Calu3 (cell line): ENCODE measurements around the gene POC1A. TPM values are rescaled to one million over a fixed set of nuclear protein-coding genes. Genes with fewer than 3 reads are reported as not detected.

Experiments used
- BruUV-seq: library from RNA; stranded (reverse); fragments of 400-500 nt; replicated peaks from 2 replicates; lab custom pipeline; 2021; lab: Mats Ljungman, UMichigan
- CTCF ChIA-PET: fragments of 300-600 bp; sonication (Branson Sonifier 250); formaldehyde crosslinking; loops from one replicate; lab custom pipeline; 2022; ENCODE audit warnings: antibody characterized with exemption; lab: Charles Lee
- DNase-seq: peaks from one replicate; pipeline ENCODE4 v3.0.0; 2022
- H3K27ac Mint-ChIP-seq: one replicate; pipeline ENCODE4 v1.8.0; 2022; ENCODE audit warnings: mixed read lengths; ENCODE audit not compliant: unreplicated experiment
- H3K27me3 Mint-ChIP-seq: one replicate; pipeline ENCODE4 v1.8.0; 2022; ENCODE audit warnings: mixed read lengths; ENCODE audit not compliant: unreplicated experiment
- H3K36me3 Mint-ChIP-seq: one replicate; pipeline ENCODE4 v1.8.0; 2022; ENCODE audit warnings: mild to moderate bottlenecking, moderate library complexity, mixed read lengths; ENCODE audit not compliant: insufficient read depth, unreplicated experiment
- H3K4me1 Mint-ChIP-seq: one replicate; pipeline ENCODE4 v1.8.0; 2022; ENCODE audit warnings: mild to moderate bottlenecking, low read depth, mixed read lengths; ENCODE audit not compliant: unreplicated experiment
- H3K4me3 Mint-ChIP-seq: one replicate; pipeline ENCODE4 v1.8.0; 2022; ENCODE audit warnings: mild to moderate bottlenecking, low read depth, moderate library complexity, mixed read lengths; ENCODE audit not compliant: unreplicated experiment
- H3K9me3 Mint-ChIP-seq: one replicate; pipeline ENCODE4 v1.8.0; 2022; ENCODE audit warnings: low read depth, mixed read lengths; ENCODE audit not compliant: unreplicated experiment
- intact Hi-C: fragments of 100-400 bp; cut with micrococcal nuclease; formaldehyde crosslinking; loops from one replicate; pipeline ENCODE4 v1.10.0; 2022; ENCODE audit not compliant: unreplicated experiment
- total RNA-seq: library from RNA; stranded (reverse); gene quantifications from 2 replicates; pipeline ENCODE4 v1.2.3, GENCODE V29; 2022
- TF ChIP-seq, protein P1 (sequence below): fragments of 200-600 bp; IDR thresholded peaks from one replicate; pipeline ENCODE4 v1.8.0; 2022; ENCODE audit warnings: antibody characterized with exemption; ENCODE audit not compliant: unreplicated experiment

The POC1A gene
- total RNA-seq, 1 experiment from 2014 or later: 26.9 TPM

DNA sequence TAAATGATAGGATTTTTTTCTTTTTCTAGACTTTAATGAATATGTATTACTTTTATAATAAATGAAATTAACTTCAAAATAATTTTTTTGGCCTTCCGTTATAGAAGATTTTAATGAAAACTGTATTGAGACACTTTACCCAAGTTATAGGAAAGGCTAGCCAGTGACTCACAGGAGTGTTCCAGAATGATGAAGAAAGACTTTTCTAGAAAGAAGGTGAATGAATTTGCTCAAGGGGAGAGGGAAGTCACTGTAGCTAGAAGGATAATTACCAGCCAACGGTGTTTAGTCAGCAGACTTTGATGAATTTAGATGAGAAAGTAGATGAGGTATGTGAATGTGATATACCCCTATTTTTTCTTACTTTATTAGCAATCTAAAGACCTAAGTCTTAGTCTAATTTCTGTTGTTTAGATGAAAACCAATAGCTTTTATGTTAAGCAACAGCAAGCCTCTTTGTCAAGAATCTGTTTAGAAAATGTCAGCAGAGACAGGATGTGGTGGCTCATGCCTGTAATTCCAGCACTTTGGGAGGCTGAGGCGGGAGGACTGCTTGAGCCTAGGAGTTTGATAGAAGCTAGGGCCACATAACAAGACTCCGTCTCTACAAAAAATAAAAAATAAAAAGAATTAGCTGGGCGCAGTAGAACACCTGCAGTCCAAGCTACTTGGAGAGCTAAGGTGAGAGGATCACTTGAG lies 46.9 kb upstream of the POC1A start:
- CTCF ChIA-PET: no interaction called here
- H3K27ac Mint-ChIP-seq: no peak overlapping the region
- intact Hi-C loops: no loop called here
- TF ChIP-seq, protein P1, sequence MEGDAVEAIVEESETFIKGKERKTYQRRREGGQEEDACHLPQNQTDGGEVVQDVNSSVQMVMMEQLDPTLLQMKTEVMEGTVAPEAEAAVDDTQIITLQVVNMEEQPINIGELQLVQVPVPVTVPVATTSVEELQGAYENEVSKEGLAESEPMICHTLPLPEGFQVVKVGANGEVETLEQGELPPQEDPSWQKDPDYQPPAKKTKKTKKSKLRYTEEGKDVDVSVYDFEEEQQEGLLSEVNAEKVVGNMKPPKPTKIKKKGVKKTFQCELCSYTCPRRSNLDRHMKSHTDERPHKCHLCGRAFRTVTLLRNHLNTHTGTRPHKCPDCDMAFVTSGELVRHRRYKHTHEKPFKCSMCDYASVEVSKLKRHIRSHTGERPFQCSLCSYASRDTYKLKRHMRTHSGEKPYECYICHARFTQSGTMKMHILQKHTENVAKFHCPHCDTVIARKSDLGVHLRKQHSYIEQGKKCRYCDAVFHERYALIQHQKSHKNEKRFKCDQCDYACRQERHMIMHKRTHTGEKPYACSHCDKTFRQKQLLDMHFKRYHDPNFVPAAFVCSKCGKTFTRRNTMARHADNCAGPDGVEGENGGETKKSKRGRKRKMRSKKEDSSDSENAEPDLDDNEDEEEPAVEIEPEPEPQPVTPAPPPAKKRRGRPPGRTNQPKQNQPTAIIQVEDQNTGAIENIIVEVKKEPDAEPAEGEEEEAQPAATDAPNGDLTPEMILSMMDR: no peak
- H3K4me1 Mint-ChIP-seq: peaks cover 26% of the 10 kb centered on the region
- BruUV-seq: no TSS peak
- H3K27me3 Mint-ChIP-seq: no peaks in the 10 kb centered on the region
- no peak for DNase-seq
- no peaks in the 10 kb centered on the region for H3K9me3 Mint-ChIP-seq
- H3K36me3 Mint-ChIP-seq: peaks cover 73% of the 10 kb centered on the region
- no peak overlapping the region for H3K4me3 Mint-ChIP-seq

DNA sequence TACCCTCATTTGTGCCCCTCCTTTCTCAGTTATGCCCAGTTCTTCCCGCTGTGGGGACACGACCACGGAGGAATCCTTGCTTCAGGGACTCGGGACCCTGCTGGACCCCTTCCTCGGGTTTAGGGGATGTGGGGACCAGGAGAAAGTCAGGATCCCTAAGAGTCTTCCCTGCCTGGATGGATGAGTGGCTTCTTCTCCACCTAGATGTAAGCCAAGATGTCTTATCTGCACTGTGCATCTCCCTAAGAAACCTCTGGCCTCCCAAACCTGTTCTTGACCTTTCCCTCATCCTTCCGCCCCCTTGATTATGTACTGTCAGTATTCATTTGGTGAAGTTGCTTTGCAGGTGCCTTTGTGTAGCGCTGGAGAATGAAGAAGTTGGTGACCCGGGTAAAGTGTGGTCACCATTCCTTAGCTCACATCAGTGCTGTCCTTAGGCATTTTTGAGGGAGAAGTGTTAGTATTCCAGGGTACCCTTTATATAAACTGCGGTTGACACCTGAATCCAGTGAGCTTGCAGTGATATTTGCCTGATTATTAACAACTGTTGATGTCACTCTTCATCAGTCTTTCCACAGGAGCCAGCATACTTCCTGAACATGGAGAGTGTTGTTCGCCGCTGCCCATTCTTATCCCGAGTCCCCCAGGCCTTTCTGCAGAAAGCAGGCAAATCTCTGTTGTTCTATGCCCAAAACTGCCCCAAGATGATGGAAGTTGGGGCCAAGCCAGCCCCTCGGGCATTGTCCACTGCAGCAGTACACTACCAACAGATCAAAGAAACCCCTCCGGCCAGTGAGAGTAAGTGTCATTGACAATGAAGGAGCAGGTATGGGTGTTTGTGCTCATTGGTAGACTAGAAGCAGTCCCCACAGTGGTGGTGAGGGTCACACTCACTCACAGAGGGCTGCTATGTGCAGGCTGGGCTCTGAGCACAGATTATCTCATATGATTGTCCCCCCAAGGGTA lies 44.7 kb upstream of the POC1A start:
- peak overlapping the region; percentile 97 for H3K27ac Mint-ChIP-seq
- no peak for DNase-seq
- H3K4me3 Mint-ChIP-seq: peak overlapping the region; percentile 96
- H3K9me3 Mint-ChIP-seq: no peaks in the 10 kb centered on the region
- peaks cover 33% of the 10 kb centered on the region for H3K4me1 Mint-ChIP-seq
- TSS peak; percentile 54 for BruUV-seq
- peaks cover 61% of the 10 kb centered on the region for H3K36me3 Mint-ChIP-seq
- CTCF ChIA-PET: no interaction called here
- no peaks in the 10 kb centered on the region for H3K27me3 Mint-ChIP-seq
- intact Hi-C loops: loop anchor here (5.0 kb wide), 1 partner anchor 47 kb away; the partner anchor contains the start of gene POC1A
- TF ChIP-seq, protein P1: no peak

DNA sequence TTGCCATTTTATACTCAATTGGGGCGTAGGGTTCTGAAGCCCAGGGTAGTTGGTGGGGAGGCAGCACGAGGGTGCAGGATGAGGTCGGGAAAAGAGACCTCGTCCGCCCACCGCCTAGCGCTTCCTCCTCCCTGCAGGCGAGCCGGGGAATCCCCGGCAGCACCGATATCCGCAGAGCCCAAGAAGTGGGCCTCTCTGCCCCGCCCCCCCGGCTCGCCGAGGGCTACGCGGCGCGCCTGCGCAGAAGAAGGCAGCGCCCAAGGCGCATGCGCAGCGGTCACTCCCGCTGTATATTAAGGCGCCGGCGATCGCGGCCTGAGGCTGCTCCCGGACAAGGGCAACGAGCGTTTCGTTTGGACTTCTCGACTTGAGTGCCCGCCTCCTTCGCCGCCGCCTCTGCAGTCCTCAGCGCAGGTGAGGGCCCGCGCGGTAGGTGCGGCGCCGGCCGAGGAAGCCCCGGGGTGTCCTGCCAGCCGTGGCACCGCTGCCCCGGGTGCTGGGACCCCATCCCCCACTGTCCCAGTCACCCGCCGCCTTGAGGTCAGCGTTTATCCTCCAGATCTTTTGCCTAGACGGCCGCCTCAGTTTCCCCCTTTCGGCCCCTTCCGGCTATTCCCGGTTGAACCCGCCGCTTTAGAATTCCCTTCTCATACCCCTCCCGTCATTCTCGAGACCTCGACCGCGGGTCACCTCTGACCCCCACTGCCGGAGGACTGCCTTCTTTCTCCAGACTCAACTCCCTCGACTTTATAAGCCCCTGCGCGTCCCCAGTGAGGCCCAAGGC lies 43.8 kb upstream of the POC1A start, which contains the start of gene ALAS1:
Gene ALAS1, plus strand, starts transcription at position 319 of the 784 bp plus-strand sequence. CDS start 1,082 bp downstream, outside the sequence.
- H3K4me1 Mint-ChIP-seq: peaks cover 33% of the 10 kb centered on the region
- peaks cover 54% of the 10 kb centered on the region for H3K36me3 Mint-ChIP-seq
- H3K27me3 Mint-ChIP-seq: no peaks in the 10 kb centered on the region
- intact Hi-C loops: loop anchor here (2.0 to 5.0 kb wide), 2 partner anchors 21 to 46 kb away; partner anchors contain the start of gene POC1A
- CTCF ChIA-PET: interaction anchor here (0.5 to 1.8 kb wide), 2 partner anchors 44 to 74 kb away, joined by 3 to 8 read pairs; partner anchors contain the start of gene POC1A
- peak within 1 kb of the TSS; percentile 96 for H3K4me3 Mint-ChIP-seq
- H3K27ac Mint-ChIP-seq: peak within 1 kb of the TSS; percentile 97
- peak; percentile 95 for DNase-seq
- TF ChIP-seq, protein P1: no peak
- no TSS peak for BruUV-seq
- no peaks in the 10 kb centered on the region for H3K9me3 Mint-ChIP-seq

DNA sequence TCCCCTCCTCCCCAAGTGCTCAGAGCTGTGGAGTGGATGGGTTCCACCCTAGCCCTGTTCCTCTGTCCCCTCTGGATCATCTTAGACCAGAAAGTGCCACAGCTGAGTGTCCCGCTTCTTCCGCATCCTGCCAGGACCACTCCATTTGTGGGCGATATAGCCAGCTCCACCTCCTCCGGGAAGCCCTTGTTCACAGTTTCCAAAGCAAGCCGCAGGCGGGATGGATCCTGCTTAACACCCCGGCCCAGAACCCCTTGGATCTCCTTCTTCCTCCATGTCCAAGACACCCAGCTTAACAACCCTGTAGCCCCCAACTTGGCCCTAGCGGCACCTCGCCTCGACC lies 43.2 kb upstream of the POC1A start:
- Mint-ChIP-seq H3K27ac (peak overlapping the region; percentile 97), H3K36me3 (peaks cover 51% of the 10 kb centered on the region), H3K27me3 (no peaks in the 10 kb centered on the region), H3K9me3 (no peaks in the 10 kb centered on the region), H3K4me3 (peak overlapping the region; percentile 96), H3K4me1 (peaks cover 33% of the 10 kb centered on the region)
- CTCF ChIA-PET: interaction anchor here (0.5 to 1.8 kb wide), 3 partner anchors 11 to 75 kb away, joined by 3 to 8 read pairs (median 3); partner anchors contain the start of gene POC1A
- TF ChIP-seq, protein P1: no peak
- intact Hi-C loops: loop anchor here (2.0 to 5.0 kb wide), 2 partner anchors 21 to 45 kb away; partner anchors contain the start of gene POC1A
- BruUV-seq: no TSS peak
- no peak for DNase-seq
